H54 (cell line): Measurements from ENCODE around the gene CCDC157.
"Not testable (repeated sequence)": the region's sequence is repeated elsewhere in the genome, so short reads cannot be mapped to it uniquely, and the experiment has no call there.

Source experiments
- DNase-seq: peaks from one replicate; pipeline ENCODE4 v3.0.0; 2011; ENCODE audit warnings: low spot score, mixed read lengths; ENCODE audit not compliant: insufficient read length
- FAIRE-seq: peaks from 3 replicates; lab custom pipeline; 2011; peaks lifted over from hg19 to GRCh38; lab: Jason Lieb, UNC
- POLR2A ChIP-seq: IDR thresholded peaks from 2 replicates; pipeline ENCODE4 v1.6.1; 2011; ENCODE audit warnings: low read depth, mild to moderate bottlenecking, low read length

Gene CCDC157

GRCh38 chr22:30398685-30399680, 42.2 kb downstream of the CCDC157 start:
- DNase-seq (no peak), FAIRE-seq (no peak)
- no peak for TF ChIP-seq POLR2A

GRCh38 chr22:30399718-30400117, 42.9 kb downstream of the CCDC157 start:
- no peak for FAIRE-seq

GRCh38 chr22:30400159-30400558, 43.4 kb downstream of the CCDC157 start:
- TF ChIP-seq POLR2A, result no peak
- no peak for FAIRE-seq
- no peak for DNase-seq

More at GRCh38 chr22:30399718-30400117, 42.9 kb downstream of the CCDC157 start:
- DNase-seq, result no peak
- TF ChIP-seq POLR2A, result no peak

GRCh38 chr22:30401024-30401423, 44.2 kb downstream of the CCDC157 start:
- not testable (repeated sequence) for DNase-seq, FAIRE-seq

GRCh38 chr22:30402028-30402765, 45.4 kb downstream of the CCDC157 start:
- FAIRE-seq (no peak), DNase-seq (no peak)
- TF ChIP-seq POLR2A, result no peak

- not testable (repeated sequence) for DNase-seq, FAIRE-seq
Observed at GRCh38 chr22:30402766-30403104, 45.9 kb downstream of the CCDC157 start.

GRCh38 chr22:30404307-30404706, 47.5 kb downstream of the CCDC157 start:
- DNase-seq (no peak), FAIRE-seq (no peak)
- no peak for TF ChIP-seq POLR2A

- no peak for TF ChIP-seq POLR2A
- DNase-seq (no peak), FAIRE-seq (no peak)
Observed at GRCh38 chr22:30405731-30406130, 48.9 kb downstream of the CCDC157 start.

- no peak for TF ChIP-seq POLR2A
- FAIRE-seq (no peak), DNase-seq (no peak)
Observed at GRCh38 chr22:30406400-30406799, 49.6 kb downstream of the CCDC157 start.

- no peak for TF ChIP-seq POLR2A
- FAIRE-seq (no peak), DNase-seq (no peak)
Observed at GRCh38 chr22:30408388-30409102, 51.7 kb downstream of the CCDC157 start.

- TF ChIP-seq POLR2A, result no peak
- DNase-seq (no peak), FAIRE-seq (no peak)
Observed at GRCh38 chr22:30411780-30412179, 55.0 kb downstream of the CCDC157 start.

GRCh38 chr22:30413001-30413400, 56.2 kb downstream of the CCDC157 start:
- FAIRE-seq (no peak), DNase-seq (no peak)
- no peak for TF ChIP-seq POLR2A

- FAIRE-seq (no peak), DNase-seq (no peak)
- no peak for TF ChIP-seq POLR2A
Observed at GRCh38 chr22:30413745-30414524, 57.1 kb downstream of the CCDC157 start.

- FAIRE-seq (no peak), DNase-seq (no peak)
- TF ChIP-seq POLR2A, result no peak
Observed at GRCh38 chr22:30414525-30415047, 57.8 kb downstream of the CCDC157 start.
